Mesenchymal stem cell (in vitro differentiated cells and primary cell): ENCODE data around the gene SLC25A38.

Source experiments
- DNase-seq: peaks from one replicate; pipeline ENCODE4 v3.0.0-alpha.2; 2013
- H2AFZ ChIP-seq: one replicate; pipeline ENCODE4 v1.6.1; 2013; ENCODE audit warnings: low read depth, mild to moderate bottlenecking, control low read depth, inconsistent platforms, low read length, moderate library complexity
- H2AK5ac ChIP-seq: 2 replicates; pipeline ENCODE4 v1.6.1; 2013; ENCODE audit warnings: low read length, moderate library complexity, mild to moderate bottlenecking, inconsistent platforms; ENCODE audit not compliant: severe bottlenecking
- H2BK120ac ChIP-seq: one replicate; pipeline ENCODE4 v1.6.1; 2013; ENCODE audit warnings: low read depth, mild to moderate bottlenecking, inconsistent platforms, low read length, moderate library complexity
- H2BK12ac ChIP-seq, 2 experiments: one replicate each; pipeline ENCODE4 v1.6.1; 2013; ENCODE audit warnings: inconsistent platforms in 2 of 2, low read length in 2 of 2, mild to moderate bottlenecking in 2 of 2, moderate library complexity in 2 of 2, control low read depth in 1 of 2
- H2BK15ac ChIP-seq: one replicate; pipeline ENCODE4 v1.6.1; 2013; ENCODE audit warnings: mild to moderate bottlenecking, low read depth, inconsistent platforms; ENCODE audit not compliant: poor library complexity, severe bottlenecking
- H2BK5ac ChIP-seq: 2 replicates; pipeline ENCODE4 v1.6.1; 2013; ENCODE audit warnings: low read depth, mild to moderate bottlenecking, low read length, control low read depth, inconsistent platforms; ENCODE audit not compliant: poor library complexity, severe bottlenecking
- H3K14ac ChIP-seq, 2 experiments: one replicate each; pipeline ENCODE4 v1.6.1; 2013; ENCODE audit warnings: inconsistent platforms in 2 of 2, low read length in 2 of 2, control low read depth in 1 of 2, mild to moderate bottlenecking in 1 of 2, moderate library complexity in 1 of 2
- H3K18ac ChIP-seq, 2 experiments: one replicate each; pipeline ENCODE4 v1.6.1; 2013; ENCODE audit warnings: inconsistent platforms in 2 of 2, low read length in 2 of 2, control low read depth in 1 of 2, low read depth in 1 of 2, mild to moderate bottlenecking in 1 of 2
- H3K23ac ChIP-seq, 2 experiments: one replicate each; pipeline ENCODE4 v1.6.1; 2013; ENCODE audit warnings: inconsistent platforms in 2 of 2, low read length in 2 of 2, mild to moderate bottlenecking in 2 of 2, moderate library complexity in 2 of 2, control low read depth in 1 of 2
- H3K27ac ChIP-seq: 2 replicates; pipeline ENCODE4 v1.5.1; 2013; ENCODE audit warnings: mild to moderate bottlenecking, moderate library complexity, low read length, control low read depth, inconsistent platforms; ENCODE audit not compliant: poor library complexity, severe bottlenecking
- H3K27me3 ChIP-seq, 2 experiments: 2 replicates each; pipeline versions ENCODE4 v1.6.1 to v1.7.0; 2013; ENCODE audit warnings: low read length in 2 of 2, mild to moderate bottlenecking in 2 of 2, moderate library complexity in 2 of 2, control low read depth in 1 of 2, inconsistent platforms in 1 of 2; ENCODE audit not compliant: control insufficient read depth in 1 of 2, insufficient read depth in 1 of 2
- H3K36me3 ChIP-seq, 2 experiments: 2 replicates each; pipeline versions ENCODE4 v1.6.1 to v1.7.0; 2013; ENCODE audit warnings: low read length in 2 of 2, control low read depth in 1 of 2, inconsistent platforms in 1 of 2, low read depth in 1 of 2, mild to moderate bottlenecking in 1 of 2; ENCODE audit not compliant: insufficient read depth in 2 of 2, control insufficient read depth in 1 of 2
- H3K4ac ChIP-seq, 2 experiments: one replicate each; pipeline ENCODE4 v1.6.1; 2013; ENCODE audit warnings: inconsistent platforms in 2 of 2, low read length in 2 of 2, mild to moderate bottlenecking in 2 of 2, moderate library complexity in 2 of 2, control low read depth in 1 of 2, low read depth in 1 of 2
- H3K4me1 ChIP-seq: 2 replicates; pipeline ENCODE4 v1.6.1; 2013; ENCODE audit warnings: low read depth, low read length, control low read depth; ENCODE audit not compliant: control insufficient read depth, insufficient read depth
- H3K4me2 ChIP-seq: 2 replicates; pipeline ENCODE4 v1.6.1; 2013; ENCODE audit warnings: low read length, mild to moderate bottlenecking, inconsistent platforms; ENCODE audit not compliant: poor library complexity, severe bottlenecking
- H3K4me3 ChIP-seq, 2 experiments: 2 replicates each; pipeline versions ENCODE4 v1.5.1 to v1.7.0; 2013; ENCODE audit warnings: low read length in 2 of 2, mild to moderate bottlenecking in 2 of 2, control low read depth in 1 of 2, low read depth in 1 of 2; ENCODE audit not compliant: insufficient read depth in 1 of 2
- H3K79me1 ChIP-seq: replicated peaks from 2 replicates; pipeline ENCODE4 v1.6.1; 2013; ENCODE audit warnings: mild to moderate bottlenecking, control low read depth, low read length, inconsistent platforms; ENCODE audit not compliant: poor library complexity, severe bottlenecking
- H3K9ac ChIP-seq: 2 replicates; pipeline ENCODE4 v1.7.0; 2013; ENCODE audit warnings: mild to moderate bottlenecking, low read length, moderate library complexity
- H3K9me3 ChIP-seq: 2 replicates; pipeline ENCODE4 v1.7.0; 2013; ENCODE audit warnings: mild to moderate bottlenecking, low read length; ENCODE audit not compliant: control insufficient read depth
- H4K8ac ChIP-seq: one replicate; pipeline ENCODE4 v1.6.1; 2013; ENCODE audit warnings: inconsistent platforms, mild to moderate bottlenecking, low read length, moderate library complexity
- H4K91ac ChIP-seq: one replicate; pipeline ENCODE4 v1.6.1; 2013; ENCODE audit warnings: mild to moderate bottlenecking, low read length, inconsistent platforms
- WGBS: methylation state at CpG from one replicate; pipeline ENCODE4 v1.1.7; 2013; ENCODE audit warnings: mixed read lengths; 5-methylcytosine and 5-hydroxymethylcytosine counted together

Gene SLC25A38

DNA sequence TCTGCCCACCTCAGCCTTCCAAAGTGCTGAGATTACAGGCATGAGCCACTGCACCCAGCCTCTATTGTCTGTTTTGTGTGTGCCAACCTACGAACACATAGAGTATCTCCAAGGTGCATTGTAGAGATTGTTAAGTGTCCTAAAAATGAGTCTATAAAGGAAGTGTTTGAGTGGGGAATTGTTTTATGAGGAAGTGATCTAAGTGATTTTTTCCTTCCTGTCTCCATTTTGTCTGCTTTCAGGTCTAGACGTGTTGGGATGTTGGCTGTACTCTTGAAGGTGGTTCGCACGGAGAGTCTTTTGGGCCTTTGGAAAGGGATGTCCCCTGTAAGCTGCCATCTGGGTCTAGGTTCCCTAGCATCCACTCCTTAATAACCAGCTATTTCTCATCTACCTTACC is 7.0 kb downstream of the SLC25A38 start:
- H2AK5ac ChIP-seq: no peak overlapping the region
- H3K27ac ChIP-seq: no peak overlapping the region
- H3K27me3 ChIP-seq: no peaks in the 10 kb centered on the region
- no peak overlapping the region for H2BK12ac ChIP-seq
- no peak overlapping the region for H3K9ac ChIP-seq
- no peak overlapping the region for H4K8ac ChIP-seq
- H3K79me1 ChIP-seq: peaks cover 31% of the 10 kb centered on the region
- H3K36me3 ChIP-seq: peaks cover 21 to 60% of the 10 kb centered on the region in 2 experiments
- no peak overlapping the region for H3K4me3 ChIP-seq
- no peak overlapping the region for H3K14ac ChIP-seq
- no peak overlapping the region for H4K91ac ChIP-seq
- H2AFZ ChIP-seq: no peak overlapping the region
- 94% methylated on average over 2 of the region's 4 CpGs for WGBS
- no peak overlapping the region for H3K18ac ChIP-seq
- H3K4me1 ChIP-seq: peaks cover 8% of the 10 kb centered on the region
- H3K9me3 ChIP-seq: no peaks in the 10 kb centered on the region
- no peak overlapping the region for H3K23ac ChIP-seq
- H3K4ac ChIP-seq: no peak overlapping the region
- DNase-seq: no peak
- no peak overlapping the region for H3K4me2 ChIP-seq
- H2BK5ac ChIP-seq: no peak overlapping the region
- no peak overlapping the region for H2BK120ac ChIP-seq
- H2BK15ac ChIP-seq: no peak overlapping the region

DNA sequence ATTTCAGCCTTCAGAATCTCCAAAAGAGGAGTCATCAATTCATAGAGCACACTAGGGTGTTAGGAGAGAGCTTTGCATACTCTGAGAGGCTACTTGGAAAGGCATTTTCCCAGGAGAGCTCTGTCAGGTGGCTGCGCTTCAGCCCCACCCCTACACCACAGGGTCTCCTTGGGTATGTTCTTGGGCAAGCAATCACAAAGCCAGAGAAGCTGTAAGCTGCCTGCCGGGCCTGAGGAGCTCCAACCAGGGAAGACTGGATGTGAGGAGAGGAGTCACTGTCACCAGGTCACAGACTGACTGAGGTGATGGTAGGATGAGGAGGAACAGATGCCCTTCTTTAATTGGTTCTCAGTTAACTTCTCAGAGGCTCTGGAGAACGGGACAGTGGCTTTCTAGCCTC is 13.5 kb downstream of the SLC25A38 start:
- Histone ChIP-seq H2BK12ac (no peak overlapping the region), H3K27ac (no peak overlapping the region), H2BK120ac (no peak overlapping the region), H2BK15ac (no peak overlapping the region), H3K9ac (no peak overlapping the region), H3K18ac (no peak overlapping the region), H3K36me3 (peaks cover 42 to 85% of the 10 kb centered on the region in 2 experiments), H2BK5ac (no peak overlapping the region), H2AK5ac (no peak overlapping the region), H3K9me3 (no peaks in the 10 kb centered on the region), H3K14ac (no peak overlapping the region), H4K91ac (no peak overlapping the region), H3K27me3 (no peaks in the 10 kb centered on the region), H2AFZ (no peak overlapping the region), H4K8ac (no peak overlapping the region), H3K4ac (no peak overlapping the region), H3K79me1 (peaks cover 13% of the 10 kb centered on the region), H3K4me1 (no peaks in the 10 kb centered on the region), H3K23ac (no peak overlapping the region), H3K4me2 (no peak overlapping the region), H3K4me3 (no peak overlapping the region)
- DNase-seq: no peak
- WGBS: 91% methylated on average over 3 of the region's 3 CpGs

DNA sequence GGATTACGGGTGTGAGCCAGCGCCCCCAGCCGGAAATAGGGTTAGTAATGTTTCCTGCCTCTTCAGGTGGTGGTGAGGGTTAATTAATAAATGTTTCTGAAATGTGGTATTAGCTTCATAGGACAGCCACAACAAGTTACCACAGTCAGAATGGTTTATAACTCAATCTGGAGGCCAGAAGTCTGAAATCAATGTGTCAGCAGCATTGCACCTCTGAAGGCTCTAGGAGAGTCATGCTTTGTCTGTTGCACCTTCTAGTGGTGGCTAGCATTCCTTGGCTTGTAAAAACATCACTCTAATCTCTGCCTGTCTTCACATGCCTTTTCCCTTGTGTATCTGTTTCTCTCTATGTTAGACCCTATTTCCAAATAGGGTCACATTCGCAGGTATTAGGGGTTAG is 15.5 kb downstream of the SLC25A38 start:
- no peaks in the 10 kb centered on the region for H3K9me3 ChIP-seq
- no peak overlapping the region for H3K27ac ChIP-seq
- no peak overlapping the region for H2BK15ac ChIP-seq
- no peak for DNase-seq
- H3K23ac ChIP-seq: no peak overlapping the region
- H2AFZ ChIP-seq: no peak overlapping the region
- 100% methylated on average over 3 of the region's 4 CpGs for WGBS
- no peaks in the 10 kb centered on the region for H3K27me3 ChIP-seq
- no peak overlapping the region for H2AK5ac ChIP-seq
- no peak overlapping the region for H3K18ac ChIP-seq
- H3K4ac ChIP-seq: no peak overlapping the region
- H2BK12ac ChIP-seq: no peak overlapping the region
- H3K36me3 ChIP-seq: peaks cover 34 to 68% of the 10 kb centered on the region in 2 experiments
- no peak overlapping the region for H2BK120ac ChIP-seq
- no peak overlapping the region for H3K4me2 ChIP-seq
- no peak overlapping the region for H4K8ac ChIP-seq
- no peak overlapping the region for H3K14ac ChIP-seq
- no peak overlapping the region for H2BK5ac ChIP-seq
- no peaks in the 10 kb centered on the region for H3K4me1 ChIP-seq
- H4K91ac ChIP-seq: no peak overlapping the region
- no peak overlapping the region for H3K4me3 ChIP-seq
- no peak overlapping the region for H3K9ac ChIP-seq
- peaks cover 6% of the 10 kb centered on the region for H3K79me1 ChIP-seq

DNA sequence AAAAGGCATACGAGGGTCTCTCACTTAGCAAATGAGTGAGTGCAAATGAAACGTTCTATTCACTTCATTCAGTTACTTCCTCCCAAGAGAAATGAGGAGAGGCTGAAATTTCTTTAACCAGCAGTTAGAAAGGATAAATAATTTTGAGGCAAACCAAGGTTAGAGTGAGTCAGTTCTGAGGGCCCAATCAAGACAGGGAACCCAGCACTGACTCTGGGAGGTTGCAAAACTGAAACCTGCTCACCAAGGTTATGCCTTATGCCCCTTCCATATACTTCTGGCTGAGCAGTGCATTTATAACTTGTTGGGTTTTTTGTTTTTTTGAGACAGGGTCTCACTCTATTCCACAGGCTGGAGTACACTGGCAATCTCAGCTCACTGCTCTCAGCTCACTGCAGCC is 18.8 kb downstream of the SLC25A38 start:
- H3K9me3 ChIP-seq: no peaks in the 10 kb centered on the region
- H3K14ac ChIP-seq: no peak overlapping the region
- H3K4me3 ChIP-seq: no peak overlapping the region
- peaks cover 28 to 37% of the 10 kb centered on the region in 2 experiments for H3K36me3 ChIP-seq
- H2BK12ac ChIP-seq: no peak overlapping the region
- no peak overlapping the region for H4K8ac ChIP-seq
- H2BK5ac ChIP-seq: no peak overlapping the region
- no peak overlapping the region for H3K23ac ChIP-seq
- peaks cover 1% of the 10 kb centered on the region for H3K4me1 ChIP-seq
- no peak overlapping the region for H4K91ac ChIP-seq
- H3K9ac ChIP-seq: no peak overlapping the region
- no peak overlapping the region for H2AFZ ChIP-seq
- no peak overlapping the region for H3K4me2 ChIP-seq
- no peak overlapping the region for H2AK5ac ChIP-seq
- WGBS: 80% methylated on average over 1 of the region's 2 CpGs
- no peak overlapping the region for H3K18ac ChIP-seq
- H2BK15ac ChIP-seq: no peak overlapping the region
- no peak overlapping the region for H3K4ac ChIP-seq
- peaks cover 9% of the 10 kb centered on the region for H3K79me1 ChIP-seq
- DNase-seq: no peak
- H3K27me3 ChIP-seq: no peaks in the 10 kb centered on the region
- no peak overlapping the region for H2BK120ac ChIP-seq
- no peak overlapping the region for H3K27ac ChIP-seq
